HG03442 (cell line): ENCODE data around the gene LYRM7.
"Not testable (repeated sequence)": the region's sequence is repeated elsewhere in the genome, so short reads cannot be mapped to it uniquely, and the experiment has no call there.

ENCODE experiments used
- ATAC-seq: cut with Tn5 transposase; IDR thresholded peaks from one replicate; pipeline ENCODE4 v1.9.1; 2021; ENCODE audit warnings: mild to moderate bottlenecking, moderate library complexity; ENCODE audit not compliant: unreplicated experiment

Gene LYRM7

DNA sequence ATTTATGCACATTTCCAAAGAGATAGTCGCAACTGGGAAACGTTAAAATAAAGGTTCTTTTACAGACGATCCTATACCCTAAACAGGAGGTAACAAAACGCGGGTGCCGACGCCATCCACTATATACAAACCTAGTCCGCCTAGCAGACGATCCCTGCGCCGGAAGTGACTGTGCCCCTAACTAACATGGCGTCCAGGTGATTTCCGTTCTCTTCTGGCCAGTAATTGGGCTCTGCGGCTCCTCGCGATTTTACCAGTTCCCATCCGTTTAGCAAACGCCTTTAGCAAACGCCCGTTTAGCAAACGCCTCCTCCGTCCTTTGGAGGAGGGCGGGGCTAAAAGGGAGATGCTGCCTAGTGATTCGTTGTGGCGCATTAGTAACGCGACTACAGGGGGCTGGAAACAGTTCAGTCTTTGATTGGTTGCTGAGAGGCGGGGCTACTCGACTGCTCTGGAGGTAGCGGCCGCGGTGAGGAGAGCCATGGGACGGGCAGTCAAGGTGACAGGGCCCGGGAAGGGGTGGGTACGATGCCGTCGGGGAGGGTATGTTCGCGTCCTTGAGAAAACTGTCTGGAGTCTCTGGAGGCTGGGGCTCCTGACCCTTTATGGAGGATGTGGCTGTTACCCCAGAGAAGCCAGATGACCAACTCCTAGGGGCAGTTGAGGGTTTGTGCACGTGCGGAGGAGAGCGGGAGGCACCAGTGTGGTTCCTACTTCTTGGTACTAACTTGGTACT, at the start of gene LYRM7:
Gene LYRM7 (plus strand): TSS at position 405 of the 736 bp plus-strand sequence. CDS start 77 bp downstream, at position 482.
- peak; percentile 96 for ATAC-seq

DNA sequence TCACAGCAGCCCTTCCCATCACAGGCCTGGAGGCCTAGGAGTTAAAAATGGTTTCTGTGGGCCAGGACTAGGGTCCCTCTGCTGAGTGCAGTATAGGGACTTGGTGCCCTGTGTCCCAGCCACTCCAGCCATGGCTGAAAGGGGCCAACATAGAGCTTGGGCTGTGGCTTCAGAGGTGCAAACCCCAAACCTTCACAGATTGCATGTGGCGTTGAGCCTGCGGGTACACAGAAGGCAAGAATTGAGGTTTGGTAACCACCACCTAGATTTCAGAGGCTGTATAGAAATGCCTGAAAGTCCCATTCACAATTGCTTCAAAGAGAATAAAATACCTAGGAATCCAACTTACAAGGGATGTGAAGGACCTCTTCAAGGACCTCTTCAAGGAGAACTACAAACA, 43.5 kb upstream of the LYRM7 start:
- ATAC-seq: not testable (repeated sequence)

DNA sequence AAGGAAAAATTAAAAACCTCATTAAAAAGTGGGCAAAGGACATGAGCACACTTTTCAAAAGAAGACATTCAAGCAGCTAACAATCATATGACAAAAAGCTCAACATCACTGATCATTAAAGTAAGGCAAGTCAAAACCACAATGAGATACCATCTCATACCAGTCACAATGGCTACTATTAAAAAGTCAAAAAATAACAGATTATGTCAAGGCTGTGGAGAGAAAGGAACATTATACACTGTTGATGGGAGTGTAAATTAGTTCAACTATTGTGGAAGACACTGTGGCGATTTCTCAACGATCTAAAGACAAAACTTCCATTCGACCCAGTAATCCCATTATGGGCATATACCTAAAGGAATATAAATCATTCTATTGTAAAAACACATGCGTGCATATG, 41.4 kb upstream of the LYRM7 start:
- no peak for ATAC-seq

DNA sequence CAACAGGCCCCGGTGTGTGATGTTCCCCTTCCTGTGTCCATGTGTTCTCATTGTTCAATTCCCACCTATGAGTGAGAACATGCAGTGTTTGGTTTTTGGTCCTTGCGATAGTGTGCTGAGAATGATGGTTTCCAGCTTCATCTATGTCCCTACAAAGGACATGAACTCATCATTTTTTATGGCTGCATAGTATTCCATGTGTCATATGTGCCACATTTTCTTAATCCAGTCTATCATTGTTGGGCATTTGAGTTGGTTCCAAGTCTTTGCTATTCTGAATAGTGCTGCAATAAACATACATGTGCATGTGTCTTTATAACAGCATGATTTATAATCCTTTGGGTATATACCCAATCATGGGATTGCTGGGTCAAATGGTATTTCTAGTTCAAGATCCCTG, 37.7 kb upstream of the LYRM7 start:
- not testable (repeated sequence) for ATAC-seq

DNA sequence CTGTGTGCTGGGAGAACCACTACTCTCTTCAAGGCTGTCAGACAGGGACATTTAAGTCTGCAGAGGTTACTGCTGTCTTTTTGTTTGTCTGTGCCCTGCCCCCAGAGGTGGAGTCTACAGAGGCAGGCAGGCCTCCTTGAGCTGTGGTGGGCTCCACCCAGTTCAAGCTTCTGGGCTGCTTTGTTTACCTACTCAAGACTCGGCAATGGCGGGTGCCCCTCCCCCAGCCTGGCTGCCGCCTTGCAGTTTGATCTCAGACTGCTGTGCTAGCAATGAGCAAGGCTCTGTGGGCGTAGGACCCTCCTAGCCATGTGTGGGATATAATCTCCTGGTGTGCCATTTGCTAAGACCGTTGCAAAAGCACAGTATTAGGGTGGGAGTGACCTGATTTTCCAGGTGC, 32.3 kb upstream of the LYRM7 start:
- ATAC-seq: not testable (repeated sequence)

DNA sequence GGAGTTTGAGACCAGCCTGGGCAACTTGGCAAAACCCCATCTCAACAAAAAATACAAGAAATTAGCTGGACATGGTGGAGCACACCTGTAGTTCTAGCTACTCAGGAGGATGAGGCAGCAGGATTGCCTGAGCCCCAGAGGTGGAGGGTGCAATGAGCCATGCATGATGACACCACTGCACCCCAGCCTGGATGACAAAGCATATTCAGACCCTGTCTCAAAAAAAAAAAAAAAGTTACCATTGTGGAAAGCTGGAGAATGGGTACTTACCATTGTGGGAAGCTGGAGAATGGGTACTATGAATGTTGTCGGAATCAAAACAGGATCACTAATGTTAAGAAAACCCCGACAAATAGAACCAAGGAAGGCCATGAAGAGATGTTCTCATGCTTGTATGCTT, 31.4 kb upstream of the LYRM7 start:
- ATAC-seq: no peak

DNA sequence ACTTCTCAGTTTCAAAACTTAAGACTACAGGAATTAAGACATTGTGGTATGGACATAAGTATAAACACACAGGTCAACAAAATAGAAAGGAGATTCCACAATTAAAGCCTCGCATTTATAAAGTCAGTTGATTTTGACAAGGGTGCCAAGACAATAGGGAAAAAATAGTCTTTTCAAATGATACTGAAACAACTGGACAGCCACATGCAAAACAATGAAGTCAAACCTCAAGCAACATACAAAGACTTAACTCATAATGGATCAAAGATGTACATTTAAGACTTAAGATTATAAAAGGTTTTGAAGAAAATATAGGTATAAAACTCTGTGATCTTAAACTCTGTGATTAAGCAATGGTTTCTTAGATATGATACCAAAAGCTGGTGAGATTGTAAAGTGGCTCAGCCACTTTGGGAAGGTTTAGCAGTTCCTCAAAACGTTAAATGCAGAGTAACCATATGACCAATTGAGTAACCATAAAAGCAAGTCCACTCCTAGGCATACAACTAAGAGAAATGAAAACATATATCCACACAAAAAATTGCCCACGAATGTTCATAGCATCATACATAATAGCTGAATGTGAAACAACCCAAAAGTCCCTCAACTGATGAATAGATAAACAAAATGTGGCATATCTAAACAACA, 27.6 kb upstream of the LYRM7 start:
- peak; percentile 77 for ATAC-seq

DNA sequence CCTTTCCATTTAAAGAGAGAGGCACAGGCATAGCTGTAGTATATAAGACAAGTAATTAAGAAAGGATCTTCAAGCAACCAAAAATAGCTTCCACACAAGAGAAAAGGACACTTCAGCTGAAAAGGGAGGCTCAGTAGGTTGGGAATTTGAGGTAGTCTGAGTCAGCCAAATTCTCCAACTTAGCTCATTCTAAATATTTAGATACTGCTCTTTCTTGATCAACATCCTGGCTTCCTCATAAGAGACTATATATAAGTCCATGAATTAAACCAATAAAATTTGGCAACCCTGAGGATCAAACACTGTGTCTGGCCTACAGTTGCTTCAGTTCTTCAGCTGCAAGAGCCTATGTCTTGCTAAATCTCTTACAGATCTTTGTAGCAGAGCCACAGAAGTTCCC, 23.5 kb upstream of the LYRM7 start:
- ATAC-seq: no peak

DNA sequence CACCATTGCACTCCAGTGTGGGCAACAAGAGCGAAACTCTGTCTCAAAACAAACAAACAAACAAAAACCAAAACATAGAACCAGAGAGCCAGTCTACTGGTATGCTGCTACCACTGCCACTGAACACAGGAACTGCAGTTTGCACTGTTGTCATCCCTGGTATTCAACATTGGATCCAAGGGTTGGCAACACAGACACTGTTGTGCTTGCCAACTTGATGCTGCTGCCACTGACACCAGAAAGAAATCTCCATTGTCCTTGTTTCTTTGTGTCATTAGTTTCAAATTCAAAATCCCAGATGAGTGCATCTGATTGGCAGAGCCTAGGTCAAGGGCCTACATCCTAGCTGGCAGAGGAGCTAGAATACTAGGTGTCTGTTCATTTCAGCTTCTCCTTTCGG, 21.9 kb upstream of the LYRM7 start:
- no peak for ATAC-seq

DNA sequence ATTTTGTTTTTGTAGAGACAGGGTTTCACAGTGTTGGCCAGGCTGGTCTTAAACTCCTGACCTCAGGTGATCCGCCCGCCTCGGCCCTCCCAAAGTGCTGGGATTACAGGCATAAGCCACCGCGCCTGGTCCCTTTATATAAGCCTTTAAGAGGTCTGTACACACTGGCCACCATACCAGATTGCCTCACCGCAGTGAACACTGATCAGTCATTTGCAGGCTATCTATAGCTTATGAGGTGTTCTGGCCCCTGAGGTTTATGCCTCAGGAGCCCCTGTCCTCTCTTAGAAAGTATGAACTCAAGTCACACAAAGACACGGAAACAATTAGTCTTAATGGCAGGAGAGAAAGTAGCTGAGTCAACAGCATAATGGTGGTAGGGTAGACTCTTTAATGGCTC, 20.3 kb upstream of the LYRM7 start:
- no peak for ATAC-seq

DNA sequence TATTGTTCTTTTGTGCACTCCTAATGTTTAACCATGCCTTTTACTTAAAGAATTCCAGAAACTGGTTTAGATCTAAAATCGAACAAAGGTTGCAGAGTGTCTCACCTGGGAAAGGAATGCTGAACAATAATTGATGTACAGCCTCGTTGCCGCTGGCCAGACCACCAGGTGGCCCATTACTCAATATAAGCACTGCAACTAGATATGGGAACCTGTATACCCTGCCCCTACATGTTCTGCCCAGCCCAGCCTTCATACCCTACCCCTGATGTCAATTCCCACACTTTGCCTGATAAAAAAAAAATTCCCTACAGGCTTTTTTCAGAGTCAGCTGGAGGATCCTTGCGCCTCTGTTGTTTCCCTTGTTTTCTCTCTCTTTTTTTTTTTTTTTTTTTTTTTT, 19.5 kb upstream of the LYRM7 start:
- no peak for ATAC-seq

DNA sequence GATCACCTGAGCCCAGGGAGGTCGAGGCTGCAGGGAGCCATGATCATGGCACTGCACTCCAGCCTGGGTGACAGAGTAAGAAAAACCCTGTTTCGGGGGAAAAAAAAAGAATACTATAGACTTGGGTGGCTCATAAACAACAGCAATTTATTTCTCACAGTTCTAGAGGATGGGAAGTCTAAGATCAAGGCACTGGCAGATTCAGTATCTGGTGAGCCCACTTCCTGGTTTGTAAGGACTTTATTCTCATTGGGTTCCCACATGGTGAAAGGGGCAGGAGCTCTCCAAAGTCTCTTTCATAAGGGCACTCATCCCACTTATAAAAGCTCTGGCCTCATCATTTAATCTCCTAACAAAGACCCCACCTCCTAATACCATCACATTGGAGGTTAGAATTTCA, 14.4 kb upstream of the LYRM7 start:
- ATAC-seq: no peak

DNA sequence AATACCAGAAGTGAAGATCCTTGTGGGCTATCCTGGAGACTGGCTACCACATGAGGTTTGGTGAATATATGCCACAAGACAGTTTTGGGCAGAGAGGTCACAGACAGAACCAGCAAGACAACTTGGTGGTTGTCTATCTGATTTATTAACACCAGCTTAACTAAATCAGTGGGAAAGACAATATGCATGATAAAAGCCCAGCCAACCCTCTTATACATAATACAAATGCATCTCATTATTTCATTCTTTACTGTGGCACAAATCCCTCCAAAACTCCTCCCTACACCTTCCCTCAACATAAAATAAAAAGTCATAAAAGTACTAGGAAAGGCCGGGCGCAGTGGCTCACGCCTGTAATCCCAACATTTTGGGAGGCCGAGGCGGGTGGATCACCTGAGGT, 13.8 kb upstream of the LYRM7 start:
- no peak for ATAC-seq

DNA sequence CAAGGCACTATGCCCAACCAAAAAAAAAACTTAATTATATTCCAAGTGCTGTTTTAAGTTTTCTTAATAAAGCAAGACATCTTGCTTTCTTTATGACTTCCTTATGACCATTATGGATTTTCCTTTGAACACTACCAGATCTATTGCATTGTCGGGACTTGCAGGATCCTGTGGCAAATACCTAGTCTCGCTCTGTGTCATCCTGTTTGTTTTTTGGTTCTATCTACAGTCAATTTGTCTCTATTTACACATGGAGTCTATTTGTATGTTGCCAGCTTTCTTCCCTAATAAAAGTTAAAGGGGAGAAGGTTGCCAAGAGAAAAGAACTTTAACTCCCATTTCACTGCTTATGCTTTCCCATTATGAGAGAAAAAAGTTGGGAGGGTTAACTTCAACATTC, 10.6 kb upstream of the LYRM7 start:
- ATAC-seq: no peak

DNA sequence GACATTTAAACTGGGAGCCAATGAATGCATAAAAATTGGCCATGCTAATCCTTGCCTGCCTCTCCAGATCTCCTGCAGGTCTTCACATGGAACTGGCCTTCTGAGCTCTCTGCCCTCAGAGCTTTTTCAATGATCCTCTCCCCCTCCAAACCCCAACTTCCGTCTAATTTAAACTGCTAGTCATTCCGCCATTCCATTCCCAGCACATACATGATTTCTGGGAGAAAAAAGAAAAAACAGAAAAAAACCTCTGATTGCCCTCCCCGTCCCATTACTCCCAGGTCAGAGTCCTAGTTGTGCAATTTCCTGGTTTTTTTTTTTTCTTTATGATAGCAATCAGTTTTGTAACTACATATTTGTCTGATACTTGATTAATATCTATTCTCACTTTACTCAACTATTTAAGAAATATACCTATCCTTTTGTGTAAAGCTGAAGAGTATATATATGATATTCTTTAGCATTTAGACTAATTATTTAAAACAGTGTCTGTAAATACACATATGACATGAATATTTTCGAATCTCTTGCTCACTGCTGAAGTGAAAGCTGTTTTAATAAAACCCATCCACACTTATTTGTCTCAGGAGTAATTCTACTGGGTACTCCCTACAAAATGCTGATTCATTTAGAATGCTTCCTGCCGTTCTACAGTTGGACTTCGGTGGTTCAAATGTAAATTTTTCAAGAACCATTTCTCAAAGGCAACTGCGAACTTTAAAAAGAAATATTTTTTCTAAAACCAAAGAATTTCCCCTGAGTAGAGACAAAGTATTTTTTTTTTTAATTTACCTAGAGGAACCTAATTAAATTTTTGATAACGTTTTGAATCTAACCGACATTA, 7.2 kb upstream of the LYRM7 start:
- no peak for ATAC-seq

DNA sequence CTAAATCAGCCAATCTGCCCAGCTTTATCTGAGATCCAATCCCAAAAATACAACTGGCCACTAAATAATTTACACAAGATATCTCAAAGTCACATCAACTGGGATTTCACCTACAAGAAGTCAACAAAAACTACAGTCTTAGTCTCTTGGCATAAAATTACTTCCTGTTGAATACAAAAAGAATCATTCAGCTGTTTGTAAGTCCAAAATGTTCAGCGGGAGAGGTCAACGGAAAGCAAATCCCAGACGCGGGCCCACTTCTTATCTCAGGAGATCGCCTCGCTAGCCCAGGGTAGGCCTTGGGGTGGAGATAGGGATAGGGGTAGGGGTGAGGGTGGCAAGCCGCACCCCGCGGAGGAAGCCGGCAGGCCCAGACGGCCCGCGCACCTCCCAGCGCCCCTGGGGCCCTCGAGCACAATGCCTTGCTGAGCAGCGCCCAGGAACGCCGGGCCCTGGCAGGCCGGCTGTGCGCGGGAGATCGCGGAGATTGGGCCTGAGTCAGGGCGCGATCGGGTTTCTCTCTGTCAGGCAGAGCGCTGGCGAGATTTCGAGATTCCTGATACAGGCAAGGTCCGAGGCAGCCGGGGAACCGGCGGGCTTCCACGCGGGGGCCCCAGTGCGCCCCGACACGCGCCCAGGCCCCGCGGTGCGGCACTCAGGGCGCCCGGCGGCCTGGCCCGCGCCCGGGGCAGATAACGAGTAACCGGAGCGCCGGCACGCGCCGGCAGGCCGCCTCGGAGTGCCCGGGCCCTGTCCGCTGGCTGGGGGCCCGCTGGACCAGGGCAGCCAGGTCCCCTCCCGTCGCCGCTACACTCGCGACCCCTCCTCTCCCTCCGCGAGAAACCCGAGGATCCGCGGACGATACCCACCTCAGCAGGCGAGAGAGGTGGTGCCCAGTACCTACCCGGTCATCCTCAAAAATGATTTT, 6.3 kb upstream of the LYRM7 start:
- peak; percentile 68 for ATAC-seq

DNA sequence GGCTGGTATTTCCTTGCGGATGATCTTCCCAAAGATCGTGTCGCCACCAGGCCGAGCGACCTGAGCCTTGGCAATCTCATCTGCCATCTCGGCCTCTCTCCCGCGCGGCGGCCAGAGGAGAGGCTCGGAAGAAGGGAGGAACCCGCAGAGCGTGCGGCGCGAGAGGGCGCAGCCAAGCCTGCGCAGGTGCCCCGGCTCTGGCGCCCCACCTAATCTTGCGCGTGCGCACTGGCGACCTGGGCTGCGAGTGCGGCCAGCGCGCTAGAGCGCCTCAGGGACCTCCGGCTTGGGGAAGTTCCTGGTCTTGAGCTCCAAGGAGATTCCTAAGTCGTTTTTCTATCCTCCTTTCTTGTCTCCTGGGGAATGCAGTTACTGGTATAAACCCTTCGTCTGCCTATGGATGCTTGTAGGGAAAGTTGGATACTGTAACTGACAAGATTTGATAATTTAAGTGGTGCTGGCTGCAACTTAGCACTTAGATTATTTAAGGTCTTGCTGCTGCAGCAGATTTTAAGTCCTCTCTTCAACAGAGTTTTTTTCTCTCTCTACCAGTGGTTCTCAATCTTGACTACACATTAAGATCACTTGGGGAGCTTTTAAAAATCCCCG, 5.5 kb upstream of the LYRM7 start, which contains the start of gene HINT1:
Gene HINT1 (minus strand): TSS at position 138 of the 609 bp plus-strand sequence. CDS start 51 bp downstream, at position 87.
- ATAC-seq: peak; percentile 84

DNA sequence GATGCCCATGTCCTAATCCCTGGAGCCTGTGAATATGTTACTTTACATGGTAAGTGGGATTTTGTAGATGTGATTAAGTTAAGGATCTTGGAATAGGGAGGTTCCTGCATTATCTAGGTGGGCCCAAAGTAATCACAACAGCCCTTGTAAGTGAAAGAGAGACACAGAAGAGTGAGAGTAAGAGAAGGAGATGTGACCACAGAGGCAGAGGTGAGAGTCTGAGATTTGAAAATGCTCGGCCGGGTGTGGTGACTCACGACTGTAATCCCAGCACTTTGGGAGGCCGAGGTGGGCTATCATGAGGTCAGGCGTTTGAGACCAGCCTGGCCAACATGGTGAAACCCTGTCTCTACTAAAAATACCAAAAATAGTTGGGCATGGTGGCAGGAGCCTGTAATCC, 3.1 kb upstream of the LYRM7 start:
- no peak for ATAC-seq

DNA sequence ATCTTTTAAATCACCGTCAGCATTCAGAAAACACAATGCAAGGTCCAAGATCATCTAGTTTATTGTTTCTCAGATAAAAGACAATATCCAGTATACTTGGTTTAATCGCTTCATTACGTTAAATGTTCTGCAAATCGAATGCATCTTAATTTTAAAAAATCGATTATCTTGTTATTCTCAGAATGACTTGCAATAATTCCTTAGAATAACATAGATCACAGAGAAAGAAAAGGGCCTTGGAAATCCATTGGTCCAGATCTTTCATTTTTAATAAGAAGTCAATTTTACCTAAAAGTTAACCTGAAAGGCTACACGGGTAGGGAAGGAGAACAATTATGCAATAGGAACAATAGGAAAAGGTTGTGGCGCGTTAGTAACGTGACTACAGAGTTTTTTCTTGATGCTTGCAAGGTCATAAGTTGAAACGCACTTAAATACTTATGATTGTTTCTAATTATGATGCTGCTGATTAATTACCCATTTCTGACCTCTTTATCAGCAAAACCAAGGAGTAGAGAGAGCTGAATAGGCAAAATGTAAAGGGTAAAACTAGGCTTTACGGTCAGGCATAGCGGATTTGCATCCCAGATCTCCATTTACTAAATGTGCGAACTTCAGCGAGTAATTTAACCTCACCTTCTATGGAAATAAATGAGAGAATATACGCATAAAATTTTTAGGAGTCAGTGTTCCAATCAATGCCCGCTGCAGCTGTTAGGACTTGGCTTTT, 769 bp upstream of the LYRM7 start:
- ATAC-seq: no peak
